ENCODE measurements around the gene CTH. TPM values are rescaled to one million over a fixed set of nuclear protein-coding genes. Genes with fewer than 3 reads are reported as not detected.
"Not testable (repeated sequence)": the region's sequence is repeated elsewhere in the genome, so short reads cannot be mapped to it uniquely, and the experiment has no call there.

CTH gene
- total RNA-seq (1 to 10 TPM; 2.0 to 4.5 (median 3.2) TPM), total RNA-seq (0.72 to 20.1 (median 2.8) reads per million in 29 experiments)
- total RNA-seq (2013), result 2.7 TPM

DNA sequence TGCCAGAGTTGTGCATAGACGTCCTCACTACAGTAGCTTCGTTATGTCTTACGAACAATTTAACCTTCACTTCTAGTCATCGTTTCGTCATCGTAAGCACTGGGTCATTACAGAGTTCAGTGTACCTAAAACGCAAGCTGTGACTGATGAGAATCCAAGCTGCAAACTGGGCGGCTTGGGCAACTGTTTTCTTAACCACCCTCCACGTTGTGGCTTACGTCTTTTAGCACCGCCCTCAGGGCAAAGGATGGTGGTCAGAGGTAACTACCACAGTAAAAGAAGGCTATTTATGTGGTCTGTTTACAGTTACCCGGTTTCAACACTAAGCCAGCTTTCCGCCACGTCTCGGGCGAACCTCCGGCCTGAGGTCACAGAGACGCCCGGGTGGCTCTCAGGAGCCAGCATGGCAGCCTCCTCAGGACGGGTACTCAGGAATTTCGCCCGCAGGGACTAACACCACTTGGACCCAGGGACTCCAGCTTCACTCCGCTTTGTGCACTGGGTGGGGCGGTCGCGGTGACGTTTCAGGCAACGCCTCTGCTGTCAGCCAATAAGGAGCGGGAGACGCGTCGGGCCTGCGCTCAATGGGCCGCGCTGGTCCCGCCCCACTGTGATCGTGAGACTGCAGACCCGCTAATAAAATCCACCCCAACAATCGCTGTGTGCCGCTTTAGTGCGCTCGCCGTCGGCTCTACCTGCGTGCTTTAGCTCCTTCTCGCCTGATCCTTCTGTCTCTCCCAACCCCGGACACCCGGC lies at the start of gene CTH:
Gene CTH, plus strand, starts transcription at position 665 of the 756 bp plus-strand sequence. CDS start 148 bp downstream, outside the sequence.
- H3K27me3 ChIP-seq (replicated peaks in 1 of 2; ENCODE audit: control insufficient read depth in 2 of 2, extremely low read depth in 1 of 2, insufficient read depth in 2 of 2, low read length in 1 of 2), result peaks cover 0 to 1% of the 10 kb centered on the region in 2 experiments
- H3K4me3 Mint-ChIP-seq, result peak within 1 kb of the TSS; percentile 91 to 99 (median 91)
- H3K36me3 ChIP-seq (ENCODE audit: control insufficient read depth in 2 of 2, extremely low read depth in 1 of 2, insufficient read depth in 1 of 2, low read length in 1 of 2), result no peaks in the 10 kb centered on the region
- H3K4me1 Mint-ChIP-seq, result peaks cover 25 to 28% (median 25%) of the 10 kb centered on the region in 3 donors
- H3K4me3 ChIP-seq (ENCODE audit: control insufficient read depth in 1 of 2, extremely low read depth in 1 of 2, low read length in 1 of 2), result peak within 1 kb of the TSS; percentile 91 to 99
- peak; percentile 82 to 96 (median 91) for DNase-seq
- no peaks in the 10 kb centered on the region for H3K9me3 Mint-ChIP-seq
- H3K27me3 Mint-ChIP-seq, result peaks cover 8% of the 10 kb centered on the region in 2 donors
- H3K36me3 Mint-ChIP-seq, result no peaks in the 10 kb centered on the region
- ATAC-seq (replicated peaks in 1 of 4), result peak; percentile 94 to 100 (median 98)
- H3K4me1 ChIP-seq (ENCODE audit: control insufficient read depth in 1 of 2, extremely low read depth in 1 of 2, insufficient read depth in 2 of 2, low read length in 2 of 2), result peaks cover 7 to 12% of the 10 kb centered on the region in 2 experiments
- WGBS (ENCODE audit: insufficient coverage), result 0% methylated on average over 40 of the region's 48 CpGs
- peak within 1 kb of the TSS; percentile 92 to 94 for H3K27ac Mint-ChIP-seq
- ChIA-PET POLR2A (interaction anchor here (0.6 to 2.6 kb wide), 12 partner anchors 8 to 246 kb away, joined by 3 to 58 read pairs (median 4); partner anchors contain the start of genes ANKRD13C (in 2 of the 2) and LRRC40 (in 1 of the 2)), CTCF (interaction anchor here (0.5 to 2.6 kb wide), 9 partner anchors 10 to 279 kb away, joined by 3 to 29 read pairs (median 3); partner anchors contain the start of genes ANKRD13C (in 2 of the 2) and SRSF11 (in 1 of the 2))
- peak within 1 kb of the TSS; percentile 94 for H3K27ac ChIP-seq (ENCODE audit: low read length)
- H3K9me3 ChIP-seq, result no peaks in the 10 kb centered on the region

DNA sequence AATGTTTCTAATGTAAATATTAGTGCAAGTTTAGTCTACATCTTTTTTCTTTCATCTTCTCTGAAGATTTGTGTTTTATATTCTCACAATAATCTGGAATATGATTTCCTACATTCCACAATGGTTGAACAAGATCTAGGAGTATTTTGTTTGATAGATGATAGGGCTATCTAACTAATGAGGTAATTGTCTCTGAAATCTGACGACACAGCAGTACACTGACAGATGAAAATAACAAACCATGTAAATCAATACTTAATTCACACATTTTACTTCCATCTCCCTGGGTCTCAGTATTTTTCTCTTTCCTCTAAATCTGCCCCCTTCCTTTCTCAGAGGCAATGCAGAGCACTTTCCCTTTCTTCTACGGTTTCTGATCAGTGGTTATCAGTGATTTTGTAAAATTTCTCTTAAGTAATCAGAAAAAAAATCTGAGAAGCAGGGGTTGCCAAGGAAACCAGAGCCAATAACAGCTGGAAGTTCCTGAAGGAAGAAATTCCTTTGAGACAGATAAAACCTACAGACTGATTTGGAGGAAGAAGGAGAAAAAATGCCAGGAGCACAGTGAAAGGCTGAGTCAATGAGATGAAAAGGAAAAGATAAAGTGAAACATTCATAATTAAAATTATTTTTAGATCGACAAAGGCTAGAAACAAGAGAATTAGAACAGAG lies 49.2 kb upstream of the CTH start:
- CTCF ChIA-PET, result interaction anchor here in 1 of 2 donors (0.6 kb wide), 1 partner anchor 12 kb away, joined by 3 read pairs; no protein-coding TSS in a partner anchor
- no peak for DNase-seq
- Mint-ChIP-seq H3K27ac (no peak overlapping the region), H3K36me3 (peaks cover 4% of the 10 kb centered on the region), H3K9me3 (no peaks in the 10 kb centered on the region), H3K27me3 (no peaks in the 10 kb centered on the region), H3K4me3 (no peak overlapping the region), H3K4me1 (peaks cover 0 to 5% (median 5%) of the 10 kb centered on the region in 3 donors)
- no peak for ATAC-seq (replicated peaks in 1 of 4)
- Histone ChIP-seq H3K4me1 (ENCODE audit: control insufficient read depth in 1 of 2, extremely low read depth in 1 of 2, insufficient read depth in 2 of 2, low read length in 2 of 2) (no peaks in the 10 kb centered on the region), H3K4me3 (ENCODE audit: control insufficient read depth in 1 of 2, extremely low read depth in 1 of 2, low read length in 1 of 2) (no peak overlapping the region), H3K36me3 (ENCODE audit: control insufficient read depth in 2 of 2, extremely low read depth in 1 of 2, insufficient read depth in 1 of 2, low read length in 1 of 2) (no peaks in the 10 kb centered on the region), H3K27me3 (replicated peaks in 1 of 2; ENCODE audit: control insufficient read depth in 2 of 2, extremely low read depth in 1 of 2, insufficient read depth in 2 of 2, low read length in 1 of 2) (no peaks in the 10 kb centered on the region), H3K27ac (ENCODE audit: low read length) (no peak overlapping the region), H3K9me3 (no peaks in the 10 kb centered on the region)
- no CpG with 5 or more reads among the region's 3 CpGs for WGBS (ENCODE audit: insufficient coverage)
- POLR2A ChIA-PET, result no interaction called here

DNA sequence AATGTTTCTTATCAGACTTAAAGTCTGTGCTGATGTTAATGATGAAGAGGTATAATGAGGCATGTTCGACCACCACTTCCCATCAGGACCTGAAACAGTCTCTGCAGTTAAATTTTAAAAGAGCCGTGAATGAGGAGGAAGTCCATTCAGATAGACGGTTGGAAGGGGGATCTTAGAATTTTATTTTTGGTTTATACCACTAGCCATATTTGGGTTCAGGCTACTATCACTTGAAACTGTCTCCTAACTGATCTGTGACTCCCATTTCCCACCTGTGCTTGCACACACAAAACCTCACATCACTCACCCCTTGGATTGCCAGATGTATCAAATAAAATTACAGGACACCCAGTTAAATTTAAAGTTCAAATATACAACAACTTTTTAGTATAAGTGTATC lies 46.6 kb upstream of the CTH start:
- Histone ChIP-seq H3K4me3 (ENCODE audit: control insufficient read depth in 1 of 2, extremely low read depth in 1 of 2, low read length in 1 of 2) (no peak overlapping the region), H3K36me3 (ENCODE audit: control insufficient read depth in 2 of 2, extremely low read depth in 1 of 2, insufficient read depth in 1 of 2, low read length in 1 of 2) (no peaks in the 10 kb centered on the region), H3K27me3 (replicated peaks in 1 of 2; ENCODE audit: control insufficient read depth in 2 of 2, extremely low read depth in 1 of 2, insufficient read depth in 2 of 2, low read length in 1 of 2) (no peaks in the 10 kb centered on the region), H3K27ac (ENCODE audit: low read length) (no peak overlapping the region), H3K4me1 (ENCODE audit: control insufficient read depth in 1 of 2, extremely low read depth in 1 of 2, insufficient read depth in 2 of 2, low read length in 2 of 2) (no peaks in the 10 kb centered on the region), H3K9me3 (no peaks in the 10 kb centered on the region)
- WGBS (ENCODE audit: insufficient coverage), result no CpG with 5 or more reads among the region's 3 CpGs
- H3K27me3 Mint-ChIP-seq, result no peaks in the 10 kb centered on the region
- no peak overlapping the region for H3K4me3 Mint-ChIP-seq
- DNase-seq (no peak), ATAC-seq (replicated peaks in 1 of 4) (no peak)
- H3K4me1 Mint-ChIP-seq, result peaks cover 0 to 5% (median 2%) of the 10 kb centered on the region in 3 donors
- H3K9me3 Mint-ChIP-seq, result no peaks in the 10 kb centered on the region
- no peak overlapping the region for H3K27ac Mint-ChIP-seq
- ChIA-PET POLR2A (interaction anchor here in 1 of 2 donors (0.6 kb wide), 1 partner anchor 183 kb away, joined by 3 read pairs; no protein-coding TSS in a partner anchor), CTCF (no interaction called here)
- H3K36me3 Mint-ChIP-seq, result peaks cover 7% of the 10 kb centered on the region

DNA sequence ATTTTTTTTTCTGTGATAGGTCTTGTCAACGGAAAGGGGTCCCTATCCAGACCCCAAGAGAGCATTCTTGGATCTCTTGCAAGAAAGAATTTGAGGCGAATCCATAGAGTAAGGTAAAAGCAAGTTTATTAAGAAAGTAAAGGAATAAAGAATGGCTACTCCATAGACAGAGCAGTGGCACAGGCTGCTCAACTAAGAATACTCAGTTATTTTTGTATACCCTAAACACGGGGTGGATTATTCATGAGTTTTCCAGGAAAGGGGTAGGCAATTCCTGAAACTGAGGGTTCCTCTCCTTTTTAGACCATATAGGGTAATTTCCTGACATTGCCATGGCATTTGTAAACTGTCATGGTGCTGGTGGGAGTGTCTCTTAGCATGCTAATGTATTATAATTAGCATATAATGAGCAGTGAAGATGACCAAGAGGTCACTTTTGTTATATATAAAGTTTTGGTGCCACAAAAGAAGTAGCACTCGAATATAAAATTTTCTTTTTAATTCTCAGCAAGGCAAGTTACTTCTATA lies 44.6 kb upstream of the CTH start:
- H3K27me3 Mint-ChIP-seq; H3K27ac Mint-ChIP-seq; H3K27me3 ChIP-seq (replicated peaks in 1 of 2; ENCODE audit: control insufficient read depth in 2 of 2, extremely low read depth in 1 of 2, insufficient read depth in 2 of 2, low read length in 1 of 2); H3K4me1 Mint-ChIP-seq; H3K27ac ChIP-seq (ENCODE audit: low read length); DNase-seq; H3K36me3 Mint-ChIP-seq; H3K4me3 ChIP-seq (ENCODE audit: control insufficient read depth in 1 of 2, extremely low read depth in 1 of 2, low read length in 1 of 2); H3K4me1 ChIP-seq (ENCODE audit: control insufficient read depth in 1 of 2, extremely low read depth in 1 of 2, insufficient read depth in 2 of 2, low read length in 2 of 2); H3K36me3 ChIP-seq (ENCODE audit: control insufficient read depth in 2 of 2, extremely low read depth in 1 of 2, insufficient read depth in 1 of 2, low read length in 1 of 2); H3K9me3 ChIP-seq; CTCF ChIA-PET; H3K4me3 Mint-ChIP-seq; H3K9me3 Mint-ChIP-seq; ATAC-seq (replicated peaks in 1 of 4): not testable (repeated sequence)
- POLR2A ChIA-PET, result interaction anchor here in 1 of 2 donors (0.6 kb wide), 1 partner anchor 593 kb away, joined by 7 read pairs; no protein-coding TSS in a partner anchor
- 100% methylated on average over 1 of the region's 4 CpGs for WGBS (ENCODE audit: insufficient coverage)

DNA sequence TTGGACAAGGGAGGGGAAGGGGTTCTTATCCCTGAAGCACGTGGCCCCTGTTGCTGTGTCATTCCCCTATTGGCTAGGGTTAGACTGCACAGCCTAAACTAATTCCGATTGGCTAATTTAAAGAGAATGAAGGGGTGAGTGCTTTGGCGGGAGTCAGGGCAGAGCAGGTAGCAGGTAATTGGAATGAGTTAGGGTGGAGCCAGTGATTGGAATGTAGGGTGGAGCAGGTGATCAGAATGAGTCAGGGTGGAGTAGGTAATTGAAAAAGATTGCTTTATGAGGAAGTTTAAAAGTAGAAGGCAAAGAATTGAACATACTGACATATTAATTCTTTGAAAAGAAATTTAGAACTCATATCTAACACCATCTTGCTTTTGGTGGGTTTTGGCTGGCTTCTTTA lies 44.1 kb upstream of the CTH start:
- POLR2A ChIA-PET; H3K27me3 Mint-ChIP-seq; H3K4me3 ChIP-seq (ENCODE audit: control insufficient read depth in 1 of 2, extremely low read depth in 1 of 2, low read length in 1 of 2); H3K9me3 Mint-ChIP-seq; ATAC-seq (replicated peaks in 1 of 4); H3K9me3 ChIP-seq; H3K36me3 Mint-ChIP-seq; H3K36me3 ChIP-seq (ENCODE audit: control insufficient read depth in 2 of 2, extremely low read depth in 1 of 2, insufficient read depth in 1 of 2, low read length in 1 of 2); H3K27me3 ChIP-seq (replicated peaks in 1 of 2; ENCODE audit: control insufficient read depth in 2 of 2, extremely low read depth in 1 of 2, insufficient read depth in 2 of 2, low read length in 1 of 2); H3K27ac Mint-ChIP-seq; H3K4me1 ChIP-seq (ENCODE audit: control insufficient read depth in 1 of 2, extremely low read depth in 1 of 2, insufficient read depth in 2 of 2, low read length in 2 of 2); H3K4me3 Mint-ChIP-seq; H3K27ac ChIP-seq (ENCODE audit: low read length); DNase-seq; H3K4me1 Mint-ChIP-seq; CTCF ChIA-PET: not testable (repeated sequence)
- 100% methylated on average over 2 of the region's 3 CpGs for WGBS (ENCODE audit: insufficient coverage)

DNA sequence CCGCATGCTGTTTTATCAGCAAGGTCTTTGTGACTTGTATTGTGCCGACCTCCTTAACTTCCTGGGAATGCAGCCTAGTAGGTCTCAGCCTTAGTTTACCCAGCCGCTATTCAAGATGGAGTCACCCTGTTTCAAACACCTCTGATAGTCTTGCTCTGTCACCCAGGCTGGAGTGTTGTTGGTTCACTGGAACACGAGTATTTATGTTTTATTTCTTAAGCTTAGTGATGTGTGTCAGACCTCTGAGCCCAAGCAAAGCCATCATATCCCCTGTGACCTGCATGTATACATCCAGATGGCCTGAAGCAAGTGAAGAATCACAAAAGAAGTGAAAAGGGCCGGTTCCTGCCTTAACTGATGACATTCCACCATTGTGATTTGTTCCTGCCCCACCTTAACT lies 43.7 kb upstream of the CTH start:
- POLR2A ChIA-PET; H3K4me3 Mint-ChIP-seq; ATAC-seq (replicated peaks in 1 of 4); H3K36me3 Mint-ChIP-seq; H3K4me3 ChIP-seq (ENCODE audit: control insufficient read depth in 1 of 2, extremely low read depth in 1 of 2, low read length in 1 of 2); H3K9me3 Mint-ChIP-seq; CTCF ChIA-PET; H3K27me3 Mint-ChIP-seq; H3K9me3 ChIP-seq; H3K4me1 ChIP-seq (ENCODE audit: control insufficient read depth in 1 of 2, extremely low read depth in 1 of 2, insufficient read depth in 2 of 2, low read length in 2 of 2); H3K27me3 ChIP-seq (replicated peaks in 1 of 2; ENCODE audit: control insufficient read depth in 2 of 2, extremely low read depth in 1 of 2, insufficient read depth in 2 of 2, low read length in 1 of 2); H3K4me1 Mint-ChIP-seq; DNase-seq; H3K36me3 ChIP-seq (ENCODE audit: control insufficient read depth in 2 of 2, extremely low read depth in 1 of 2, insufficient read depth in 1 of 2, low read length in 1 of 2); H3K27ac Mint-ChIP-seq; H3K27ac ChIP-seq (ENCODE audit: low read length): not testable (repeated sequence)
- WGBS (ENCODE audit: insufficient coverage), result 83% methylated on average over 2 of the region's 5 CpGs

Measured in T-cell (primary cell).